MM.1S (cell line): ENCODE measurements around the gene COPG1.

Experiments
- EZH2 ChIP-seq: fragments of 300-600 bp; sonication (generic); optimal IDR thresholded peaks from 2 replicates; pipeline ENCODE3; 2017; ENCODE audit warnings: low read depth, mild to moderate bottlenecking, antibody characterized with exemption, low read length, mixed read lengths
- EZH2phosphoT487 ChIP-seq: fragments of 300-600 bp; sonication (generic); IDR thresholded peaks from 2 replicates; pipeline ENCODE4 v1.6.1; 2018; ENCODE audit warnings: antibody characterized with exemption, low read length
- TF ChIP-seq, protein P1 (sequence below): fragments of 300-600 bp; sonication (generic); IDR thresholded peaks from 2 replicates; pipeline ENCODE4 v1.5.1; 2016; ENCODE audit warnings: antibody characterized with exemption, low read length, mixed read lengths

DNA sequence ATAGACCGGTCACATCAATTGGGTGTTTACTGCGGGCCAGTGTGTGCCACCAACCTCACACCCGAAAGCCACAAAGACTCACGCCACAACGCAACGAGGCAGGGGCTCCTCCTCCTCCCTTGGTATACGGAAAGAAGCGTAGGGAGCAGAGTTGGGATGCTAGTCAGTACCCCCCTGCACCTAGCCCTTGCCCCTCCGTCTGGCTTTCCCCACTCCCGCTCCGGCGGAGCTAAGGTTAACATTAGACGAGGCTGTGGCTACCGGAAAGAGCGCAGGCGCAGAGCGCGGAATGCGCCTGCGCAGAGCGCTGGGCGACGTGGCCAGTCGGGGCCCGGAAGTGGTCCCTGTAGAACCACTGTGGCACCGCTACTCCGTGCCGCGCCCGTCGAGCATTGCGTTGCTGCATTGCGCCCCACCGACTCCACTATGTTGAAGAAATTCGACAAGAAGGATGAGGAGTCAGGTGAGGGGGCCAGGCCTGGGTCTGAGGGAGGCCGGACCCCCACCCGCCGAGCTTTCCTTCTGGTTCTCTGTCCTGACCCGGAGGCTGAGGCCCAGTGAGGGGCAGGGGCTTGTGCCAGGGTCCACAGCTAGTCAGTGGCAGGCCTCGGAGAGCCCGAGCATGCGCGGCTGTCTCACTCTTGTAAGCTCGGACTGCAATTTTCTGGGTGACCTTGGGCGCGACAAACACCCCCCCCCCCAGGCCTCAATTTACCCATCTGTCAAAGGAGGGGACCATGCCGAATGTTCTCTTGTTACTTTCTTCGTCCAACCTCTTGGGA lies at the start of gene COPG1:
- TF ChIP-seq, protein P1, sequence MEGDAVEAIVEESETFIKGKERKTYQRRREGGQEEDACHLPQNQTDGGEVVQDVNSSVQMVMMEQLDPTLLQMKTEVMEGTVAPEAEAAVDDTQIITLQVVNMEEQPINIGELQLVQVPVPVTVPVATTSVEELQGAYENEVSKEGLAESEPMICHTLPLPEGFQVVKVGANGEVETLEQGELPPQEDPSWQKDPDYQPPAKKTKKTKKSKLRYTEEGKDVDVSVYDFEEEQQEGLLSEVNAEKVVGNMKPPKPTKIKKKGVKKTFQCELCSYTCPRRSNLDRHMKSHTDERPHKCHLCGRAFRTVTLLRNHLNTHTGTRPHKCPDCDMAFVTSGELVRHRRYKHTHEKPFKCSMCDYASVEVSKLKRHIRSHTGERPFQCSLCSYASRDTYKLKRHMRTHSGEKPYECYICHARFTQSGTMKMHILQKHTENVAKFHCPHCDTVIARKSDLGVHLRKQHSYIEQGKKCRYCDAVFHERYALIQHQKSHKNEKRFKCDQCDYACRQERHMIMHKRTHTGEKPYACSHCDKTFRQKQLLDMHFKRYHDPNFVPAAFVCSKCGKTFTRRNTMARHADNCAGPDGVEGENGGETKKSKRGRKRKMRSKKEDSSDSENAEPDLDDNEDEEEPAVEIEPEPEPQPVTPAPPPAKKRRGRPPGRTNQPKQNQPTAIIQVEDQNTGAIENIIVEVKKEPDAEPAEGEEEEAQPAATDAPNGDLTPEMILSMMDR = no peak
- TF ChIP-seq EZH2 = no peak
- no peak for TF ChIP-seq EZH2phosphoT487
